RPMI7951 (cell line): ENCODE measurements around the gene DLEC1. TPM values are rescaled to one million over a fixed set of nuclear protein-coding genes. Genes with fewer than 3 reads are reported as not detected.

Source experiments
- DNase-seq: peaks from one replicate; pipeline ENCODE4 v3.0.0-alpha.2; 2012; ENCODE audit warnings: low read depth
- total RNA-seq: library from RNA; depleted of rRNA; stranded (reverse); fragments of >200 nt; shearing (Covaris generic); gene quantifications from 2 replicates; pipeline ENCODE4 v1.2.3, GENCODE V29; 2014; rRNA removed

DLEC1 gene, protein sequence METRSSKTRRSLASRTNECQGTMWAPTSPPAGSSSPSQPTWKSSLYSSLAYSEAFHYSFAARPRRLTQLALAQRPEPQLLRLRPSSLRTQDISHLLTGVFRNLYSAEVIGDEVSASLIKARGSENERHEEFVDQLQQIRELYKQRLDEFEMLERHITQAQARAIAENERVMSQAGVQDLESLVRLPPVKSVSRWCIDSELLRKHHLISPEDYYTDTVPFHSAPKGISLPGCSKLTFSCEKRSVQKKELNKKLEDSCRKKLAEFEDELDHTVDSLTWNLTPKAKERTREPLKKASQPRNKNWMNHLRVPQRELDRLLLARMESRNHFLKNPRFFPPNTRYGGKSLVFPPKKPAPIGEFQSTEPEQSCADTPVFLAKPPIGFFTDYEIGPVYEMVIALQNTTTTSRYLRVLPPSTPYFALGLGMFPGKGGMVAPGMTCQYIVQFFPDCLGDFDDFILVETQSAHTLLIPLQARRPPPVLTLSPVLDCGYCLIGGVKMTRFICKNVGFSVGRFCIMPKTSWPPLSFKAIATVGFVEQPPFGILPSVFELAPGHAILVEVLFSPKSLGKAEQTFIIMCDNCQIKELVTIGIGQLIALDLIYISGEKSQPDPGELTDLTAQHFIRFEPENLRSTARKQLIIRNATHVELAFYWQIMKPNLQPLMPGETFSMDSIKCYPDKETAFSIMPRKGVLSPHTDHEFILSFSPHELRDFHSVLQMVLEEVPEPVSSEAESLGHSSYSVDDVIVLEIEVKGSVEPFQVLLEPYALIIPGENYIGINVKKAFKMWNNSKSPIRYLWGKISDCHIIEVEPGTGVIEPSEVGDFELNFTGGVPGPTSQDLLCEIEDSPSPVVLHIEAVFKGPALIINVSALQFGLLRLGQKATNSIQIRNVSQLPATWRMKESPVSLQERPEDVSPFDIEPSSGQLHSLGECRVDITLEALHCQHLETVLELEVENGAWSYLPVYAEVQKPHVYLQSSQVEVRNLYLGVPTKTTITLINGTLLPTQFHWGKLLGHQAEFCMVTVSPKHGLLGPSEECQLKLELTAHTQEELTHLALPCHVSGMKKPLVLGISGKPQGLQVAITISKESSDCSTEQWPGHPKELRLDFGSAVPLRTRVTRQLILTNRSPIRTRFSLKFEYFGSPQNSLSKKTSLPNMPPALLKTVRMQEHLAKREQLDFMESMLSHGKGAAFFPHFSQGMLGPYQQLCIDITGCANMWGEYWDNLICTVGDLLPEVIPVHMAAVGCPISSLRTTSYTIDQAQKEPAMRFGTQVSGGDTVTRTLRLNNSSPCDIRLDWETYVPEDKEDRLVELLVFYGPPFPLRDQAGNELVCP (N-terminal part only)
- total RNA-seq, result not detected in 2 replicates

DNA sequence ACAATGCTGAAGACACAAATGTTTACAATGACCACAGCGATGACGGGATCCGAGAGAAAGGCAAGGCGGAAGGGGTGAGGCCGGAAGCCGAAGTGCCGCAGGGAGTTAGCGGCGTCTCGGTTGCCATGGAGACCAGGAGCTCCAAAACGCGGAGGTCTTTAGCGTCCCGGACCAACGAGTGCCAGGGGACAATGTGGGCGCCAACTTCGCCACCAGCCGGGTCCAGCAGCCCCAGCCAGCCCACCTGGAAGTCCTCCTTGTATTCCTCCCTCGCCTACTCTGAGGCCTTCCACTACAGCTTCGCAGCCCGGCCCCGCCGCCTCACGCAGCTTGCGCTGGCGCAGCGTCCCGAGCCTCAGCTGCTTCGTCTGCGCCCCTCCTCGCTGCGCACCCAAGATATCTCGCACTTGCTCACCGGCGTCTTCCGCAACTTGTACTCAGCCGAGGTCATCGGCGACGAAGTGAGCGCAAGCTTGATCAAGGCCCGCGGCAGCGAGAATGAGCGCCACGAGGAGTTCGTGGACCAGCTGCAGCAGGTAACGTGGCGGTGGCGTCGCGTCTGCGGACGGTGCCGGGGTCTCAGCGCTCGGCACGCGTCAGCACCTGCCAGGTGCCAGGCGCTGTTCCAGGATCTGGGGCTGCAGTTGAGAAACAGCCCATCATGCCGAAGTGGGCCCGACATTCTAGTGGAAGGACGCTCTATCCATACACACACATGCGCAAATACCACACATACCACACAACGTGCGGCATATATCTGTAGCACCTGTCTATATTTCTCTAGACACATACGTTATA lies at the start of gene DLEC1:
Gene DLEC1 (plus strand): TSS at position 108 of the 798 bp plus-strand sequence. CDS start 18 bp downstream, at position 126.
- DNase-seq, result peak; percentile 73

- no peak for DNase-seq
These were observed 49.1 kb upstream of the DLEC1 start for GRCh38 chr3:37989821-37990480.

DNA sequence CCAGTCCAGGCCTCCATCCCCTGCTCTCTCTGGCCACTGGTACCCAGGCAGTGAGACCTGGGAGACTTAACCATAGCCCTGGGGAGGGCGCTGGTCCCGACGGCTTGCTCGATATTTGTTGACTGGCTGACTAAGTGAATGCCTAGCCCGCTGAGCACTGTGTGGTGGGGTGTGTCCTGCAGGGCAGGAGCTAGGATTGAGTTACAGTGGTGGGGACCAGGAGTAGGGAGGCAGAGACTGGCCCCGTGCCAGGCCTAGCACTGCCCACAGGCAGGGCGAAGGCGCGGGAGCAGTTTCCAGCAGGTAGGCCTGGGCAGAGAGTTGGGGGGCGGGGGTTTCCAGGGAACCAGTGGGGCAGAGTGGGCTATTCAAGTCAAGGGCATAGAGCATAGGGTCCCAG lies 48.5 kb upstream of the DLEC1 start, which contains the start of gene VILL:
Gene VILL (plus strand): TSS at position 260 of the 400 bp plus-strand sequence. CDS start 2,887 bp downstream, outside the sequence.
- no peak for DNase-seq

GRCh38 chr3:37991109-37991508 lies 47.9 kb upstream of the DLEC1 start:
- no peak for DNase-seq

- no peak for DNase-seq
These were observed 47.2 kb upstream of the DLEC1 start for GRCh38 chr3:37991823-37992222.

- no peak for DNase-seq
These were observed 46.5 kb upstream of the DLEC1 start for GRCh38 chr3:37992271-37993066.

- no peak for DNase-seq
These were observed 45.9 kb upstream of the DLEC1 start for GRCh38 chr3:37993067-37993455.

- no peak for DNase-seq
These were observed 45.6 kb upstream of the DLEC1 start for GRCh38 chr3:37993460-37993819.

DNA sequence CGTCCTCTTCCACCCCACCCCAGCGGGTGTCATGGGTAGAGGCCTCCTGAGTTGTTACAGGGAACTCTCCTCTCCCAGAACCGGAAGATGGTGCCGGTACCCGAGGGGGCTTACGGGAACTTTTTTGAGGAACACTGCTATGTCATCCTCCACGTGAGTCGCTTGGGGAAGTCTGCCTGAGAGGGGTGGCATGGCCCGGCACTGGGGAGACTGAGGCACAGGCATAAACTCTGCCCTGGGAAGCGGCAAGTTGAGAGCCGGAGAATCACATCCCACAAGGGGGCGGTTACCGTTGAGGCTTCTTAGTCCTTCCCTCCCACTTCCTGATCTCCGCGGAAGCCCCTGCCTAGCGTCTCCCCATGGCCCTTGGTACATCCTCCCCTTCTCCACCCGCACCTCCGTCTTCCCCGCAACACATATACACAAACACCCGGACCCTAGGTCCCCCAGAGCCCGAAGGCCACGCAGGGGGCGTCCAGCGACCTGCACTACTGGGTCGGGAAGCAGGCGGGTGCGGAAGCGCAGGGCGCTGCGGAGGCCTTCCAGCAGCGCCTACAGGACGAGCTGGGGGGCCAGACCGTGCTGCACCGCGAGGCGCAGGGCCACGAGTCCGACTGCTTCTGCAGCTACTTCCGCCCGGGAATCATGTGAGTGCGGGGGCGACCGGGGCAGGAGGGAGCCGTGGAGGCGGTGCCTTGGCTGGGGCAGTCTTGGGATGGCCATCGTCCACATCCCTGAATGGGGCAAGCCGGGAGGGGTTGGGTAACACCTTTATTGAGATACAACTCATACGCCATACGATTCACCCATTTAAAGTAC lies 45.0 kb upstream of the DLEC1 start:
- peak; percentile 80 for DNase-seq

GRCh38 chr3:37994639-37994972 lies 44.4 kb upstream of the DLEC1 start:
- no peak for DNase-seq

DNA sequence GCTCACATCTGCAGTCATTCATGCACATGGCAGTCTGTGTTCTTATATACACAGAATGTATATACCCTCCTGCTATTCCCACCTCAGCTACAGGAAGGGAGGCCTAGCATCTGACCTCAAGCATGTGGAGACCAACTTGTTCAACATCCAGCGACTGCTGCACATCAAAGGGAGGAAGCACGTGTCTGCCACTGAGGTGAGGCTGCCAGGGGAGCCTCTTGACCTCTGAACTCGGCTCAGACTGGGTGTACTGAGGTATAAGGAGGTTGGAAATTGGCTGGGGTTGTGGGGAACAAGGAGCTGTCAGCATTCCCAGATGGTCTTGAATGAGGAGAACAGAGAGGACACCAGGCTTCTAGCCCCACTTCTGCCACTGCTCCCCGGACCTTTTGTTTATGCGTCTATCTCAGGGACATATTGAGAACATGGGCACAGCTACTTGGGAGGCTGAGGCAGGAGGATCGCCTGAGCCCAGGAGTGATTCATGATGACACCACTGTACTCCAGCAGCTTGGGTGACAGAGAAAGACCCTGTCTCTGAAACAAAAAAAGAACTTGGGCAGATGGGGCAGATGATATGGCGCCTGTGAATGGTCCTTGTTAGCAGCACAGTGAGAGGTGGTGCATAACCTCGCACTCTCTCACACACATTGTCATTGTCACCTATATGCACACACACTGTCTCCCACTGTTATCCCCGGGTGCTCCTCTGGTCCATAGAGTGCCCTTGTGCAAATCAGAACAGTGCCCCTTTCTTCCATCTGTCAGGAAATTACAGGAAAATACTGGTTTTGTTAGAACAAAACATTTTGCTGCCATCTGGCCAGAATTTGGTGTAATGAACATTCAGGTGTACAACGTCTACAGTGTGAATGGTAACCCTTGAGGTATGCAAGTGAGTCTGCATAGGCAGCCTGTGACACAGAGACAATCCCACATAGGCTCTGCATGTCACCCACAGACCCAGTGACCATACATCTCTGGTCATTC lies 43.1 kb upstream of the DLEC1 start:
- no peak for DNase-seq

GRCh38 chr3:37996785-37997301 lies 42.2 kb upstream of the DLEC1 start:
- peak; percentile 75 for DNase-seq

DNA sequence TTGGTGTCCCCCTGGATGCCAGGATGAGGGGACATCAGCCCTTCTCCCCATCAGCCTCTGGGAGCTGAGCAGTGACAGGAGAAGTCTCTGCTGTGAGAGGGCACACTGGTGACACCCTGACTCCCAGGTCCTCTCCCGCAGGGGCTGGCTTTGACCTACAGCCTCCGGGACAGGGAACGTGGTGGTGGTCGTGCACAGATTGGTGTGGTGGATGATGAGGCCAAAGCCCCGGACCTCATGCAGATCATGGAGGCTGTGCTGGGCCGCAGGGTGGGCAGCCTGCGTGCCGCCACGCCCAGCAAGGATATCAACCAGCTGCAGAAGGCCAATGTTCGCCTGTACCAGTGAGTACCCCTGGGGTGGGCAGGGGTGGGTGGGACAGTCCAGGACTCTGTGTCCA lies 41.7 kb upstream of the DLEC1 start:
- DNase-seq, result no peak

GRCh38 chr3:37997791-37998370 lies 41.1 kb upstream of the DLEC1 start:
- DNase-seq, result no peak

DNA sequence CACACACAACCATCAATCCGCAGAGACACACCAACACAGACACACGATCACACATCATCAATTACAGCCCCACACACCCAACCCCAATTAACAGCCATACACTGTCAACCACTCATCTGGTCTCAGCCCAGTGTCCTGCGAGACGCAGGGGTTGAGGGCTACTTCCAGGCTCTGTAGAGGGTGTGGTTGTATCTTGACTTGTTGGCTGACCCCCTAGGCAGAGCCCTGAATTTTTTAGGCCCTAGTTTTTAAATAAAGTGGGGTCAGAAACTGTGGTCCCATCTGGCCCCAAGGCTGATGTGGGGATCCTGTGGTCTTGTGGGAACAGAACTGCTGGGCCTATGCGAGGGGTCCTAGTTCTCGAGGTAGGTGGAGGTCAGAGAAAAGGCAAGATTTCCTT lies 39.2 kb upstream of the DLEC1 start:
- DNase-seq, result no peak

DNA sequence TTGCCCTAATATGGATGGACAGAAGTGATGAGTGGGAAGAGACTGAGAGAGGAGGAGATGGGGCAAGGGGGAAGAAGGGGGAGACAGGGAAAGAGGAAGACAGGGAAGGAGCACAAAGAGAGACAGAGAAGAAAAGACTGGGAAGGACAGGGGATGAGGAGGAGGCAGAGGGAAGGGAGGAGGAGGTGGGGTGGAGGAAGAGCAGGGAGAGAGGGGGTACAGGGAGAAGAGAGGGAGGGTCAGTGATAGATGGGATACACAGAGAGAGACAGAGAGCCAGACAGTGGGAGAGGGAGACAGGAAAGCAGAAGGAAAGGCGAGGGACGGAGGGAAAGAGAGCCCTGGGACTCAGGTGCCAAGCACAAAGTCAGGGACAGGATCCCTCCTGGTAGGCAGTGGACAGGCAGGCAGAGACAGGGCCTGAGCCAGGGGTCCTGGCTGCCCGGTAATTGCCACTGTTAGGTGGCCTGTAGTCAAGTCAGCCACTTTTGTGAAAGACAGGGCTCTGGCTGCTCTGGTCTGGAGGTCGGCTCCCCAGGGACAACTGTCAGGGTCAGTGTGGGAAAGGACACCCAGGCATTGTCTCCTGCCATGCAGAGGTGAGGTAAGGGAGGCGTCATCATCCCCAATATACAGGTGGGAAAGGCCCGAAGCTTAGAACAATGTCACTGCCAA lies 38.6 kb upstream of the DLEC1 start:
- no peak for DNase-seq
